Central memory CD4-positive, alpha-beta T cell (primary cell): ENCODE results near the gene FOXR1.

Source experiments
- DNase-seq: peaks from one replicate; pipeline ENCODE4 v3.0.0; 2022

Gene FOXR1

DNA sequence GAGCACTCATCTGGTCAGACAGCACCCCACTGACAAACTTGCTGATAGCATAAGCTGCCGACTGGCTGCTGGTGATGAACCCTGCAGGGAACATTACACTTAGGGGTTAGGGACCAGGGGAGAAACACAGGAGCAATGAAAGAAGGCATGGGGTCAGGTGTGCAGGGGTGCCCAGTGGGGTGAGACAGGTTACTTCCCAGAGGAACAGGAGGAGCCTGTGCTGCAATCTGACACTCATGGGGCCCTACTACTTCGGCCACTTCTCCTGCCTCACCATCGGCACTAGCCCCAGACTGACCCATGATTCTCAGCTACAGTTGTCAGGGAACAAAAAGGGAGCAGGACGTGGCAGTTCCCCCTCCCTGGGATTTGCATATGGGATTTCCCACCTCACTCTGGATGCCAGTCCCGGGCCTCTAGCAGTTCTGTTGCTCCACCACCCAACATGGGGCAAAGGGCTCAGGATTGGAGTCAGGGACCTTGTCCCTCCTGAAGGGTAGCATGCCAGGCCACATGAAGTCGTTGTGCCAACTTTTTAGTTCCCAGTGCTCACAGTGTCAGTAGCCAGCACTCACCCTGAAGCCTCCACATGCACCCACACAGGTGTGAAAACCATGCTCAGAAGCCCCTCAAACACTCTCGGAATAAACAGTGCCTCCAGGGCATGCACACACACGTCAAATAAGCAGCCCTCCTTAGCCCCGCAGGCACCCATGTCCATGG is 56.9 kb downstream of the FOXR1 start:
- no peak for DNase-seq

DNA sequence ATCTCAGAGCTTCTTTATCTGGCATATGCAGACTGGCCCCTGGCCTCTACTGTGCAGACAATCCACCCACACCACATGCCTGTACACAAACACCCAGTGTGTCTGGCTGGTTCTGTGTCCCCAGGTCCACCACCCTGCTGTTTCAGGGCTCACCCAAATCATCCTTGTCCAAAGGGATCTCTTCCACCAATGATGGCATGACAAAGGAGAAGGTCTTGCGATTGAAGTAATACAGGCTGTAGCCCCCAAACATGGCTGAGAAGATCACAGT is 57.4 kb downstream of the FOXR1 start:
- DNase-seq, result no peak

DNA sequence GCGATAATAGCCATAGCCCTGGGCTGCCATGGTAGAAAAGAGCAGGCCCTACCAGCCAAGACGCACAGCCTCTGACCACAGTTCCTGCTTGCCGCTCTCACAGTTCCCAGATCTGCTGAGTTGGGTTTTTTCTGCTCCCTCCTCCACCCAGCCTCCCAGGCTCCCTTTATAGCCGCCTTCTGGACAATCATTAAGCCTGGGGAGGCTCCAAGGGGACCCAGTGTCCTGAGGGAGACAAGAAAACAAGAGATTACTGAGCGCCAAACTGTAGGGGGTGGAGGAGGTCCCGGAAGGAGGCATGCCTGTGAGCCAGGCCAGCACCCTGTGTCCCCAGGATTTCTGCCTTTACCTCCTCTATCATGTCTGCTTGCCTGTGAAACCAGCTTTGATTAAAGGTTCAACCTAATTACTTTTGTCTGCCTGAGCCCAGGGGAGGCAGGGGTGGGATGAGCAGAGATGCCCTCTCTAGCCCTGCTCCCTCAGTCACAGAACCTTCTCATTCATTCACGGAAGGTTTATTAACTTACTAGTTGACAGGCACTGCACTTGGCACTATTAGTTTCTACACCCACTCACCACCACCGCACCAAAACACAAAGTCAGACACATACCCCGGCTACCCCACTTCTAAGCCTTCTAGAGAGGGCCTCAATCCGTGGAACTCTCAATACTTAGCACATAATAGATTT is 57.9 kb downstream of the FOXR1 start:
- DNase-seq, result peak; percentile 17

DNA sequence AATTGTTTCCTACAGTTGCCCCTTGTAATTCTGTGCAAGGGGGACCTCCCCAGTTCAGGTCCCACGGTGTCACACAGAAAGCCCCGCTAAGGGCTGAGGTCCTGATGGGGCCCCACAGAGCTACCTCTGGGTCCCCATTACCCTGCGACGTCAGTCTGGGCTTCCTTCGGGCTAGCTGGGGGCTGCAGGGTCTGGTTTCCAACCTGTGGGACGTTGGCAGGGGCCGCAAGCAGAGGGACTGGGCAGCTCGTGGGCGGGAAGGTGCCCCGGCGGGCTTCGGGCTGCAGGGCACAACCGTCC is 58.4 kb downstream of the FOXR1 start:
- DNase-seq, result no peak

DNA sequence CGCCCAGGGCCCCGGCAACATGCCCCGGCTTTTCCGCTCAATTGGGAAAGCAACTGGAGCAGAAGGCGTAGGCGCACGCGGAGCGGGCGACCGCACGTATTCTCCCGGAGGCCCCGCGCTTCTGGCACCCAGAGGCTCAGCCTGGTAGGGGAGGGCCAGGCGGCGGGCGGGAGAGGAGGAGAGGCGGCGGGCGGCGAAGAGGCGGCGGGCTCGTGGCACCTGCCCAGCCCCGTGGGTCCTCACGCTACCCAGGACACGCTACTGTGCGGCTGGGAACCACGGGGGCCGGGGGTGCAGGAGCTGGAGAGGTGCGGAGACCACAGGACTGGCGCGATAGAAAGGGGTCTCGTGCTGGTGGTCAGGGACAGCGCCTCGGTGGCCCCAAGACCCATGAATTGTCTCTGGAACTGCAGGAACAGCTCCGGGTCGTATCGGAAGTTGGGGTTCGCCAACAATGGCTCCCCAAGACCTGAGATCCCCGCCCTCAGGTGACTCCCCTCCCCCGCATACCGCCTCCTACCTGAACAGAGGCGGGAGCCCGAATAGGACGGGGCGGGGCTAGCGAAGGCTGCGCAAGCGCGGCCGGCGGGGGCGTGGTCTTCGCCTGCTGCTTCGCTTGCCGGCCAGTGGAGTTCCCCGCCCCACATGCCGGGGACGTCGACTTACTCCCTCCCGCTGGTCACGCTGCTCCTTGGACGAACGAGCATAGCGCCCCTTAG is 58.9 kb downstream of the FOXR1 start, which contains the start of gene SLC37A4:
Gene SLC37A4, minus strand, starts transcription at position 549 of the 719 bp plus-strand sequence.
- peak; percentile 98 for DNase-seq
